K562 (cell line): Measurements from ENCODE around the gene ABCB6. TPM values are rescaled to one million over a fixed set of nuclear protein-coding genes. Genes with fewer than 3 reads are reported as not detected.

Experiments
- AFF4 ChIP-seq: sonication (generic); formaldehyde crosslinking; IDR thresholded peaks from 2 replicates; pipeline ENCODE4 v1.8.0; 2023; ENCODE audit warnings: mild to moderate bottlenecking, missing genetic modification reagents
- BHLHE40 ChIP-seq: IDR thresholded peaks from 2 replicates; pipeline ENCODE4 v1.6.1; 2011; ENCODE audit warnings: low read length, improper control_type of control experiment
- CLOCK ChIP-seq: fragments of 250-450 bp; sonication (Bioruptor Pico); IDR thresholded peaks from 2 replicates; pipeline ENCODE4 v1.4.0; 2020; ENCODE audit warnings: mild to moderate bottlenecking, moderate library complexity, borderline replicate concordance
- CREBBP ChIP-seq: IDR thresholded peaks from one replicate; pipeline ENCODE4 v1.6.1; 2012; ENCODE audit warnings: low read depth, mild to moderate bottlenecking, control low read depth, inconsistent platforms, low read length
- HNRNPUL1 ChIP-seq: fragments of 200-400 bp; formaldehyde crosslinking; IDR thresholded peaks from 2 replicates; pipeline ENCODE4 v1.6.1; 2017; ENCODE audit warnings: low read length
- NCOA2 ChIP-seq, 2 experiments: fragments of 450-650 bp; IDR thresholded peaks; 2 replicates each; pipeline ENCODE4 v1.6.1; 2018; ENCODE audit warnings: mild to moderate bottlenecking in 2 of 2, moderate library complexity in 1 of 2; ENCODE audit not compliant: partially characterized antibody in 2 of 2
- NRF1 ChIP-seq, 2 experiments: fragments of 450-650 bp; IDR thresholded peaks in 1 of 2; conservative IDR thresholded peaks in 1 of 2; 2 replicates each; pipeline ENCODE4 v1.6.1; 2014; ENCODE audit warnings: mild to moderate bottlenecking in 2 of 2
- PBX2 ChIP-seq, 2 experiments: IDR thresholded peaks in 1 of 2; conservative IDR thresholded peaks in 1 of 2; 2 replicates each; pipeline ENCODE4 v1.6.1; 2016; ENCODE audit warnings: low read depth in 2 of 2, mild to moderate bottlenecking in 1 of 2, missing compliant biosample characterization in 1 of 2, missing genetic modification characterization in 1 of 2, moderate library complexity in 1 of 2
- PRDM10 ChIP-seq: fragments of 450-650 bp; IDR thresholded peaks from 2 replicates; pipeline ENCODE4 v1.6.1; 2018; ENCODE audit not compliant: partially characterized antibody
- SUPT5H ChIP-seq: fragments of 450-650 bp; IDR thresholded peaks from 2 replicates; pipeline ENCODE4 v1.6.1; 2016
- ZNF224 ChIP-seq: sonication (generic); formaldehyde crosslinking; IDR thresholded peaks from 2 replicates; pipeline ENCODE4 v1.8.0; 2022; ENCODE audit warnings: mild to moderate bottlenecking, missing genetic modification reagents
- ZNF282 ChIP-seq: sonication (generic); formaldehyde crosslinking; IDR thresholded peaks from 2 replicates; pipeline ENCODE4 v1.8.1; 2023; ENCODE audit warnings: missing genetic modification reagents
- ZNF76 ChIP-seq: fragments of 250-450 bp; sonication (Bioruptor Pico); IDR thresholded peaks from 2 replicates; pipeline ENCODE4 v1.4.0; 2020; ENCODE audit warnings: mild to moderate bottlenecking, moderate library complexity, borderline replicate concordance
- polyA plus RNA-seq, 8 experiments: library from polyadenylated mRNA; depleted of rRNA in 4 of 8; stranded (reverse) in 5 of 8; unstranded in 3 of 8; fragments of >200 nt; fragmentation: Nextera tagmentation in 2 of 8; fragmentation: Illumina TruSeq in 1 of 8; extraction: Ambion mirVana in 2 of 8; extraction: Trizol in 1 of 8; gene quantifications; 2 replicates each; pipeline versions ENCODE4 v1.2.1 to v1.2.3, GENCODE V29; 2011 to 2014; ENCODE audit warnings: inconsistent platforms in 1 of 8, missing spikeins in 1 of 8
- total RNA-seq, 7 experiments: library from RNA; depleted of rRNA in 6 of 7; stranded (reverse); fragments of >200 nt in 6 of 7; fragmentation: Illumina TruSeq in 2 of 7; extraction: Trizol in 2 of 7; gene quantifications; 2 replicates each; pipeline versions ENCODE4 v1.2.1 to v1.2.3, GENCODE V29; 2011 to 2021; ENCODE audit warnings: low replicate concordance in 1 of 7

ABCB6 gene
- total and polyA plus RNA-seq, 9 of the 15 experiments (the other 6 are each of a cell fraction or from before 2014, with no cell fraction given) = 3.7 to 29.8 (median 16.8) TPM

GRCh38 chr2:219176818-219177551 lies 41.8 kb downstream of the ABCB6 start, which contains the start of gene CNPPD1 (continued):
- peak; percentile 4 for TF ChIP-seq PRDM10
- no peak for TF ChIP-seq AFF4 (CRISPR knock-in tag)
- TF ChIP-seq ZNF224 (CRISPR knock-in tag) = no peak
- no peak for TF ChIP-seq PBX2 (CRISPR knock-in tag; IDR thresholded peaks at IDR 0.05; ENCODE audit: low read depth)
- TF ChIP-seq PBX2 (tag; conservative IDR thresholded peaks at IDR 0.05; ENCODE audit: low read depth) = no peak
- no peak for TF ChIP-seq CLOCK (CRISPR knock-in tag)
- peak in 1 of 2 experiments; percentile 23; a peak in 2 of 4 replicates for TF ChIP-seq NRF1 (conservative IDR thresholded peaks at IDR 0.05 in 1 of 2, IDR thresholded peaks at IDR 0.05 in 1 of 2)
- TF ChIP-seq SUPT5H = peak; percentile 75
- TF ChIP-seq BHLHE40 = 0 out of 2 replicates have a peak, but pooled peaks have one; percentile 18
- no peak for TF ChIP-seq HNRNPUL1
- TF ChIP-seq NCOA2 (IDR thresholded peaks at IDR 0.05; ENCODE audit: partially characterized antibody in 2 of 2) = no peak
- no peak for TF ChIP-seq ZNF76
- TF ChIP-seq CREBBP = no peak
- TF ChIP-seq ZNF282 (CRISPR knock-in tag) = peak; percentile 92; the same call in 1 of the 2 replicates
